Measurements from ENCODE around the gene HDDC3.

The HDDC3 gene

DNA sequence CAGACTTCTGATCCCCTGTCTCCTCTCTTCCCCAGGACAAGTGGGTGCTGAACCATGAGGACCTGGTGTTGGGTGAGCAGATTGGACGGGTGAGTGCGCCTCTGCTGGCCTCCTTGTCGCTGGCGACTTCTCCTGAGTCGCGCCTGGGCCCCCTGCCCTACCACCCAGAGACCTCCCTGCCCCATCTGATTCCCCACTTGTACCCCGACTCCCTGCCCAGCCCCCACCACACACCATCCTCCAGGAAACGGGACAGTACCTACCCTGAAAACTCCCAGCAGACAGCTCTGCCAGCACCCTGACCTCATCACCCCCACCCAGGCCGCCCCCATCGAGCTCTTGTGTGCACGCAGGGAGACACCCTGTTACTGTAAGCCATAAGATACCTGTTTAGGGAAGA, 40.3 kb downstream of the HDDC3 start:
- no peak for DNase-seq (ENCODE audit: insufficient read length)

DNA sequence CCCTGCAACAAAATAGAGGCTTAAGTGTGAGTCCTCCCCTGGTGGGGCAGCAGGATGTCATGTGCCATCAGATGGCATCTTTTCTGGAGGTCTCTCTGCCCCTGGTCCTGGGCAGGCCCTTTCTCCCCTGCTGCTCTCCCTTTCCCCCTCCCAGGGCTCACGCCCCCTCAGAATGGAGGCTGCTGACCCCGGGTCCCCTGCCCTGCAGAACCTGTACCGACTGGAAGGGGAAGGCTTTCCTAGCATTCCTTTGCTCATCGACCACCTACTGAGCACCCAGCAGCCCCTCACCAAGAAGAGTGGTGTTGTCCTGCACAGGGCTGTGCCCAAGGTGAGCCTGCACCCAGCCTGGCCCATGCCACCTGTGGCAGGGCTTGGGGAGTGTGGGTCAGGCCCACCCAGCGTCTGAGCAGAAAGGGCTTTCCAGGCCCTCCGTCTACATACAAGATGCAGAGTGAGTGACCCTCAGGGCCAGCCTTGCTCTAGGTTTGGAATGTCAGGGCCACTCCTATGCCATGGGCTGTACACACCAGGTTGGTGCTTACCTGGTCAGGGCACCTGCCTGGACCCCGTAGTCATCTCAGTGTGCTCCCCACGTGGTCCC, 40.9 kb downstream of the HDDC3 start:
- FAIRE-seq, result no peak

More for the DNA sequence above, 40.3 kb downstream of the HDDC3 start:
- TF ChIP-seq TAF1 (IDR thresholded peaks at IDR 0.05; ENCODE audit: borderline replicate concordance, low read depth, low read length) (no peak), POLR2A (IDR thresholded peaks at IDR 0.05; ENCODE audit: low read depth, low read length) (no peak), POLR2AphosphoS5 (IDR thresholded peaks at IDR 0.05; ENCODE audit: low read depth, low read length) (no peak)
- no peak for FAIRE-seq

DNA sequence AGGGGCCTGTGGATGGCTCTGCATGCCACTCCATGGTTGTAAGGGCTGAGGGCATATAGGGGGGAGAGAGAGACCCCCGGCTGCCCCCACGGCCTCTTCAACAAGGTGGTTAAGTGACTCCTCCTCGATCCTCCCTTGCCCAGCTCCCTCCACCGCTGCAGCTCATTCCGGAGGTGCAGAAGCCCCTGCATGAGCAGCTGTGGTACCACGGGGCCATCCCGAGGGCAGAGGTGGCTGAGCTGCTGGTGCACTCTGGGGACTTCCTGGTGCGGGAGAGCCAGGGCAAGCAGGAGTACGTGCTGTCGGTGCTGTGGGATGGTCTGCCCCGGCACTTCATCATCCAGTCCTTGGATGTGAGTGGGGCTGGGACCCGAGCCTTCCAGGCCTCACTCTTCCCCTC, 41.5 kb downstream of the HDDC3 start:
- FAIRE-seq (no peak), DNase-seq (ENCODE audit: insufficient read length) (no peak)
- TF ChIP-seq POLR2AphosphoS5 (IDR thresholded peaks at IDR 0.05; ENCODE audit: low read depth, low read length) (no peak), TAF1 (IDR thresholded peaks at IDR 0.05; ENCODE audit: borderline replicate concordance, low read depth, low read length) (no peak), POLR2A (IDR thresholded peaks at IDR 0.05; ENCODE audit: low read depth, low read length) (no peak)

More for the DNA sequence above, 40.9 kb downstream of the HDDC3 start:
- DNase-seq (ENCODE audit: insufficient read length), result no peak
- TF ChIP-seq TAF1 (IDR thresholded peaks at IDR 0.05; ENCODE audit: borderline replicate concordance, low read depth, low read length) (no peak), POLR2A (IDR thresholded peaks at IDR 0.05; ENCODE audit: low read depth, low read length) (no peak), POLR2AphosphoS5 (IDR thresholded peaks at IDR 0.05; ENCODE audit: low read depth, low read length) (no peak)

DNA sequence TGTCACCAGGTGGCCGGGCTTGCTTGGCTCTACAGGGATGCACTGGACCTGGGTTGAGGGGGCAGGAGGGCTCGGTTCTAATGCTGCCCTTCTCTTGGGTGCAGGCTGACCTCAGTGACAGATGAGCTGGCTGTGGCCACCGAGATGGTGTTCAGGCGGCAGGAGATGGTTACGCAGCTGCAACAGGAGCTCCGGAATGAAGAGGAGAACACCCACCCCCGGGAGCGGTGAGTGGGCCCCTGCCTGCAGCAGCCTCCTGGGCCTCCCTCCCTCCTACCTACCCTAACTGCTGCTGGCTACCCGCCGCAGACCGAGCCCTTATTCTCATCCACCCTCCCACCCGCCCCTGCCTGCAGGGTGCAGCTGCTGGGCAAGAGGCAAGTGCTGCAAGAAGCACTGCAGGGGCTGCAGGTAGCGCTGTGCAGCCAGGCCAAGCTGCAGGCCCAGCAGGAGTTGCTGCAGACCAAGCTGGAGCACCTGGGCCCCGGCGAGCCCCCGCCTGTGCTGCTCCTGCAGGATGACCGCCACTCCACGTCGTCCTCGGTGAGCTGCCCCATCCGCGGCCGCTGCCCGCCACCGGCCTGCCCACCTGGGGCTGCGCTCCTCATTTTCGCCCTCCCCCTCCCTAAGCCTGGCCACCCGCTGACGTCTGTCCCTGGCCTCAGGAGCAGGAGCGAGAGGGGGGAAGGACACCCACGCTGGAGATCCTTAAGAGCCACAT, 42.5 kb downstream of the HDDC3 start:
- TF ChIP-seq POLR2A (IDR thresholded peaks at IDR 0.05; ENCODE audit: low read depth, low read length) (no peak), POLR2AphosphoS5 (IDR thresholded peaks at IDR 0.05; ENCODE audit: low read depth, low read length) (no peak), TAF1 (IDR thresholded peaks at IDR 0.05; ENCODE audit: borderline replicate concordance, low read depth, low read length) (no peak)
- no peak for DNase-seq (ENCODE audit: insufficient read length)
- no peak for FAIRE-seq

DNA sequence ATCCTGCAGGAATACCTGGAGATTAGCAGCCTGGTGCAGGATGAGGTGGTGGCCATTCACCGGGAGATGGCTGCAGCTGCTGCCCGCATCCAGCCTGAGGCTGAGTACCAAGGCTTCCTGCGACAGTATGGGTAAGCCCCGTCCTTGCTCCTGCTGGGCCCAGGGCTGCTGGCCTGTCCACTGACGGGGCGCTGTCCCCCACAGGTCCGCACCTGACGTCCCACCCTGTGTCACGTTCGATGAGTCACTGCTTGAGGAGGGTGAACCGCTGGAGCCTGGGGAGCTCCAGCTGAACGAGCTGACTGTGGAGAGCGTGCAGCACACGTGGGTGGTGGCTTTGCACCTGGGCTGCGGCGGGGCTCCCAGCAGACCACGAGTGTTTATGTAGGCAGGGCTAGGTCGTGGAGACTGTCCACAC, 43.0 kb downstream of the HDDC3 start:
- no peak for TF ChIP-seq TAF1 (IDR thresholded peaks at IDR 0.05; ENCODE audit: borderline replicate concordance, low read depth, low read length)
- no peak for TF ChIP-seq POLR2AphosphoS5 (IDR thresholded peaks at IDR 0.05; ENCODE audit: low read depth, low read length)
- TF ChIP-seq POLR2A (IDR thresholded peaks at IDR 0.05; ENCODE audit: low read depth, low read length), result no peak
- no peak for FAIRE-seq
- DNase-seq (ENCODE audit: insufficient read length), result no peak

DNA sequence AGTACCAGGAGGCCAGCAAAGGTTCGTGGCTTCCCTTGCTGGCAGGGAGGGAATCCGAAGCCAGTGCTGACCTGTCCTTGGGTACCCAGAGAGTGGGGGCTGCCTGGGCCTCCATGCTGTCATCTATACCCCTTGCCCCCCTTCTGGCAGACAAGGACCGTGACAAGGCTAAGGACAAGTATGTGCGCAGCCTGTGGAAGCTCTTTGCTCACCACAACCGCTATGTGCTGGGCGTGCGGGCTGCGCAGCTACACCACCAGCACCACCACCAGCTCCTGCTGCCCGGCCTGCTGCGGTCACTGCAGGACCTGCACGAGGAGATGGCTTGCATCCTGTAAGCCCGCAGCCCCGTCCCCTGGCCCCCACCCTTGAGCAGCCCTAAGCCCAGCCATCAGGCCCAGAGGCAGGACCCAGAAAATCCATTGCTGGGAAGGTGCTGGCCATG, 45.3 kb downstream of the HDDC3 start:
- DNase-seq (ENCODE audit: insufficient read length) (no peak), FAIRE-seq (no peak)
- no peak for TF ChIP-seq TAF1 (IDR thresholded peaks at IDR 0.05; ENCODE audit: borderline replicate concordance, low read depth, low read length)
- no peak for TF ChIP-seq POLR2AphosphoS5 (IDR thresholded peaks at IDR 0.05; ENCODE audit: low read depth, low read length)
- no peak for TF ChIP-seq POLR2A (IDR thresholded peaks at IDR 0.05; ENCODE audit: low read depth, low read length)

DNA sequence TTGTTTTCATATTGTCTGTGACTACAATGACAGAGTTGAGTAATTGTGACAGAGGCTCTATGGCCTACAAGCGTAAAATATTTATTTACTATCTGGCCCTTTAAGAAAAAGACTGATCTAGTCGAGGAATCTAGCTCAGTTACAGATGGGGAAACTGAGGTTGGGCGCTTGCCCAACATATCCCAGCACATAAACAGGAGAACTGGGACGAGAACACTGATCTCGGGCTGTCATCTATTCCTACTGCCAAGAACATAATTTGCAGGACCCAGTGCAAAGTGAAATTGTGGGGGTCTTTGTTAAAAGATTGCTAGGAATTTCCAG, 46.1 kb downstream of the HDDC3 start:
- no peak for DNase-seq (ENCODE audit: insufficient read length)
- TF ChIP-seq TAF1 (IDR thresholded peaks at IDR 0.05; ENCODE audit: borderline replicate concordance, low read depth, low read length), result no peak
- no peak for TF ChIP-seq POLR2AphosphoS5 (IDR thresholded peaks at IDR 0.05; ENCODE audit: low read depth, low read length)
- TF ChIP-seq POLR2A (IDR thresholded peaks at IDR 0.05; ENCODE audit: low read depth, low read length), result no peak
- no peak for FAIRE-seq

DNA sequence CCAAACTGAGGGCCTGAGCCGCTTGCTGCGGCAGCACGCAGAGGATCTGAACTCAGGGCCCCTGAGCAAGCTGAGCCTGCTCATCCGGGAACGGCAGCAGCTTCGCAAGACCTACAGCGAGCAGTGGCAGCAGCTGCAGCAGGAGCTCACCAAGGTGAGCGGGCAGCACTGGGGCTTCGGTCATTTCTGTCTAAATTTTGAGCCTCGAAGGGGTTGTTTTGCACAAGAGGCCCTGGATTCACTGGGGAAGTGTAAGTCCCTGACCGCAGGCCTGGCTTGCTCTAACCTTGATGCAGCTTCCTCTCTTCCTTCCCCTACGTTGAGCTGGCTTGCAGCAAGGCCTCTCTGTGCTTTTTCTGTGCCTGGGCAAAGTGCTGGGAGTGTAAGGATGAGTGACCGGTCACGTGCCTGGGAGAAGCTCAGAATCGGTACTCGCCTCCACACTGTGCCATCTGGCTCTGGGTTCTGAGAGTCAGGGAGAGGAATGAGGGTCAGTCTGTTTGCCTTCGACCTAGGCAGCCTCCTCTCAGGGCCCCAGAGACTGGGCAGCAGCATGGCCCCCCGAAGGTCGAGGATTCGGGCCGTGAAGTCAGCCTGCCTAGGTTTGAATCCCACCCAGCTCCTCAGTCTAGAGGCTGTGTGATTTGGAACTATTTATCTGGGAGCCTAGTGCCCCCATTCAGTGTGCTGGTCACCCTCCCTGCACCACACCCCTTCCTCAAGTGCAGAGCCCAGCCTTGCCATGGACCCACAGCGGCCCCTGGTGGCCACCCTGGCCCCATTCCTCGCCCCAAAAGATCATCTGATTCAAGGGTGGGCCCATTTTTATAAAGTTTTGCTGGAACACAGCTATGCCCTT, 46.7 kb downstream of the HDDC3 start:
- DNase-seq (ENCODE audit: insufficient read length), result no peak
- no peak for TF ChIP-seq POLR2AphosphoS5 (IDR thresholded peaks at IDR 0.05; ENCODE audit: low read depth, low read length)
- TF ChIP-seq POLR2A (IDR thresholded peaks at IDR 0.05; ENCODE audit: low read depth, low read length), result no peak
- no peak for TF ChIP-seq TAF1 (IDR thresholded peaks at IDR 0.05; ENCODE audit: borderline replicate concordance, low read depth, low read length)
- peak; percentile 93 for FAIRE-seq

DNA sequence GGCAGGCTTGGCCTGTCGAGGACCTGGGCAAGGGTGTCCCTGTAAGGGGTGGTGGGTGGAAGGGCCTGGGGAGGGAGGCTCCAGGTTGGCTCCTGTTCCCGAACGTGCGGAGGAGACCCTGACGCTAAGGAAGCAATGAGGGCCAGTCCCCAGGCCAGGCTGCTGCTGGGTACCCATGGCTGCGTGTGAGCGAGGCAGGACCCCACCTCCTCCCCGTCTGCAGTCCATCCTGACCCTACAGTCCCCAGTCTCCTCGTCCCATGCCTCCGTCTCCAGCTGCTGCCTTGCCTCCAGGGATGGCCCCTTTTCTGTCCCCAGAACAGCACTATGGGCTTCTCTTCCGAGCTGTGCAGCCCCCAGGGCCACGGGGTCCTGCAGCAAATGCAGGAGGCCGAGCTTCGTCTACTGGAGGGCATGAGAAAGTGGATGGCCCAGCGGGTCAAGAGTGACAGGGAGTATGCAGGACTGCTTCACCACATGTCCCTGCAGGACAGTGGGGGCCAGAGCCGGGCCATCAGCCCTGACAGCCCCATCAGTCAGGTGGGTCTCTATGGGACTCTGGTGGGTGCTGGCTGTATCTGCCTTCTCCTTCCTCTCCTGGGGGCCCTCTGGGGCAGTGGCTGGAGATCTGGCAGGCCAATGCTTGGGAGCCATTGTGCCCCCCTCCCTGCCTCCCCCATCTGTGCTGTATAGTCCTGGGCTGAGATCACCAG, 47.5 kb downstream of the HDDC3 start:
- TF ChIP-seq TAF1 (IDR thresholded peaks at IDR 0.05; ENCODE audit: borderline replicate concordance, low read depth, low read length), result no peak
- TF ChIP-seq POLR2AphosphoS5 (IDR thresholded peaks at IDR 0.05; ENCODE audit: low read depth, low read length), result no peak
- TF ChIP-seq POLR2A (IDR thresholded peaks at IDR 0.05; ENCODE audit: low read depth, low read length), result no peak
- FAIRE-seq, result no peak
- no peak for DNase-seq (ENCODE audit: insufficient read length)

DNA sequence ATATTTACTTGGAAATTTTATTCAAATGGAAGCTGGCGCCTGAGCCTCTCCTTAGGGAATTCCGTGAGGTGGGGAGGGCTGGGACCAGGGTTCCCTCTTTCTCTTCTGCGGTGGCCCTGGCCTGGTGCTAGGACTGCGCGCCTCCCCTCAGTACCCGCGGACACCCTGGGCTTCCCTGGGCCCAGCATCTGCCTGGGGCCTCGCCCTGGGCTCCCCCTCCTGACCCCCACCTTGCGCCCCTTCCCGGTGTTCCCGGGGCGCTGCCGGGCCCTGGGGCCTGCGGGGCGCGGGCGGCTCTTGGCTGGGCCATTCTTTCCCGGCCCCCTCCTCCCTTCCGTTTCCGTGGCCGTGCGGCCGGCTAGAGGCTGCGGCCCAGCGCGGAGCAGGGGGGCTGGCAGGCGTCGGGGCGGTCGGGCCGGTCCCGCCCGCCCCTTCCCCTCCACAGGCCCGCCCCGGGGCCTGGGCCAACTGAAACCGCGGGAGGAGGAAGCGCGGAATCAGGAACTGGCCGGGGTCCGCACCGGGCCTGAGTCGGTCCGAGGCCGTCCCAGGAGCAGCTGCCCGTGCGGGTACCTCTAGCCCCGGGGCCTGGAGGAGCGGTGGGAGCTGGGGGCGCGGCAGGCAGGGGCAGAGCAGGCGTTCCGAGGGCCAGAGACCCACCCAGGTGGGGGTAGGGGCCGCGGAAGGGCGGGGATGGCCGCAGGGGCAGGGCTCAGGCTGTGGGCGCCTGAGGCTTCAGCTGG, 48.2 kb downstream of the HDDC3 start, which contains the start of gene FES:
TSS of gene FES (plus strand) at position 529 of the 743 bp plus-strand sequence. CDS start 542 bp downstream, outside the sequence.
- no peak; the same call in 1 of the 2 replicates for TF ChIP-seq POLR2A (IDR thresholded peaks at IDR 0.05; ENCODE audit: low read depth, low read length)
- no peak for TF ChIP-seq TAF1 (IDR thresholded peaks at IDR 0.05; ENCODE audit: borderline replicate concordance, low read depth, low read length)
- no peak for TF ChIP-seq POLR2AphosphoS5 (IDR thresholded peaks at IDR 0.05; ENCODE audit: low read depth, low read length)
- DNase-seq (ENCODE audit: insufficient read length), result no peak
- no peak for FAIRE-seq

All from GM12892 (cell line).